Measurements from ENCODE around the gene SLC35B2. TPM values are rescaled to one million over a fixed set of nuclear protein-coding genes. Genes with fewer than 3 reads are reported as not detected.

The SLC35B2 gene
- total and polyA plus RNA-seq, 2 donors from 2014 or later: 45.1 to 49.5 TPM

DNA sequence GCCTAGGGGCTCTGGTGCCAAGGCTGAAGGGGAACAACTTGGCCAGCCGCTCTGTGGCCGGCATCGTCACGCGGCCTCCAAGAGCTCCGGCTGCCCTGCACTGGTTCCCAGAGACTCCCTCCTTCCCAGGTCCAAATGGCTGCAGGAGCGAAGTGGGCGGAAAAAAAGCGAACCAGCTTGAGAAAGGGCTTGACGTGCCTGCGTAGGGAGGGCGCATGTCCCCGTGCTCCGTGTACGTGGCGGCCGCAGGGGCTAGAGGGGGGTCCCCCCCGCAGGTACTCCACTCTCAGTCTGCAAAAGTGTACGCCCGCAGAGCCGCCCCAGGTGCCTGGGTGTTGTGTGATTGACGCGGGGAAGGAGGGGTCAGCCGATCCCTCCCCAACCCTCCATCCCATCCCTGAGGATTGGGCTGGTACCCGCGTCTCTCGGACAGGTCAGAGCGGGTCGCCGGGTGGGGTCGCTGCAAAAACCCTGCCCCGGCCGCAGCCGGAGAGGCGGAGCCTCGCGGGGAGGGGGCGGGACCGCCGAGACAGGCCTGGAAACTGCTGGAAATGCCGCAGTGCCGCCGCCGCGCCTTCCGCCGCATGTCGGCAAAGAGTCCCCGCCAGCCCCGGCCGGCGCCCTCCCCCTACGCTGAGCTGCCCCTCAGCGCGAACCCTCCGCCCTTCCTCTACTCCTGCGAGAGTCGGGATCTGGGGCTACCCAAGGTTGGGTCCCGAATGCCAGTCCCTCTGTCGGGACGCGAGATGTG, 11.2 kb downstream of the SLC35B2 start:
- intact Hi-C loops (cut with DNase I): no loop called here
- peaks cover 0 to 10% (median 0%) of the 10 kb centered on the region in 3 donors for H3K4me1 ChIP-seq (ENCODE audit: control insufficient read depth in 2 of 3, insufficient read depth in 2 of 3, low read depth in 1 of 3, low read length in 3 of 3)
- peak overlapping the region; percentile 99 to 100 for H3K27ac ChIP-seq (ENCODE audit: low read depth in 2 of 2, low read length in 2 of 2)
- DNase-seq (peak; percentile 92 to 97 (median 94)), FAIRE-seq (no peak)
- peak overlapping the region; percentile 97 to 100 (median 100) for H3K9ac ChIP-seq (ENCODE audit: low read length in 3 of 3)
- TF ChIP-seq, protein P1, sequence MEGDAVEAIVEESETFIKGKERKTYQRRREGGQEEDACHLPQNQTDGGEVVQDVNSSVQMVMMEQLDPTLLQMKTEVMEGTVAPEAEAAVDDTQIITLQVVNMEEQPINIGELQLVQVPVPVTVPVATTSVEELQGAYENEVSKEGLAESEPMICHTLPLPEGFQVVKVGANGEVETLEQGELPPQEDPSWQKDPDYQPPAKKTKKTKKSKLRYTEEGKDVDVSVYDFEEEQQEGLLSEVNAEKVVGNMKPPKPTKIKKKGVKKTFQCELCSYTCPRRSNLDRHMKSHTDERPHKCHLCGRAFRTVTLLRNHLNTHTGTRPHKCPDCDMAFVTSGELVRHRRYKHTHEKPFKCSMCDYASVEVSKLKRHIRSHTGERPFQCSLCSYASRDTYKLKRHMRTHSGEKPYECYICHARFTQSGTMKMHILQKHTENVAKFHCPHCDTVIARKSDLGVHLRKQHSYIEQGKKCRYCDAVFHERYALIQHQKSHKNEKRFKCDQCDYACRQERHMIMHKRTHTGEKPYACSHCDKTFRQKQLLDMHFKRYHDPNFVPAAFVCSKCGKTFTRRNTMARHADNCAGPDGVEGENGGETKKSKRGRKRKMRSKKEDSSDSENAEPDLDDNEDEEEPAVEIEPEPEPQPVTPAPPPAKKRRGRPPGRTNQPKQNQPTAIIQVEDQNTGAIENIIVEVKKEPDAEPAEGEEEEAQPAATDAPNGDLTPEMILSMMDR (IDR thresholded peaks at IDR 0.05; ENCODE audit: borderline replicate concordance, extremely low read depth, insufficient read depth): peak; percentile 14
- H3K9me3 ChIP-seq (ENCODE audit: control insufficient read depth in 2 of 3, insufficient read depth in 1 of 3, low read length in 3 of 3): no peaks in the 10 kb centered on the region
- H3K27me3 ChIP-seq (ENCODE audit: control insufficient read depth, insufficient read depth, low read length): no peaks in the 10 kb centered on the region
- H3K36me3 ChIP-seq (ENCODE audit: control insufficient read depth in 2 of 3, insufficient read depth in 3 of 3, low read length in 3 of 3): peaks cover 9 to 26% (median 18%) of the 10 kb centered on the region in 3 donors
- peak overlapping the region; percentile 97 to 100 (median 99) for H3K4me3 ChIP-seq (ENCODE audit: low read length in 3 of 3)

DNA sequence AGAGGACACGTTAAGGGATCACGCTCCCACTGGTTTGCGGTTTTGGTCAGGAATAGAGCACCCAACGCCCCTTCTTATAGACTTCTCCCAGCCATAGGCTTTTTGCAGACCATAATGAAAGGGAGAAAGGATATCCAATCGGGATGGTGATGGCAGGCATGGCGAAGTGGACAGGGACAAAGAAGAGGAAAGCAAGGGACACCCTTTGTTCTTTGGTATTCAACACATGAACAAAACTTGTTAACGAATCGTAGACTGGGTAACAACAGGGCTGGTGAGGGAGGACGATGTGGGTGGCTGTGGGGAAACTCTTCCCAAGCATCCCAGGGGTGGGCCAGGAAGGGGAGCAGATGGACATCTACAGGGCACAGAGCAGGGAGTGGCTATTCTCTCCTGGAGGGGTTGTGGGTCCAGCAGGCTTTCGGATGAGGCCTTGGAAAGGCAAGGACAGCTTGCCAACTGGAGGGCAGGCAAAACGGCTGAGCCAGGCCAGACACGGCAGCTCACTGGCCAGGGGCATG, 11.9 kb downstream of the SLC35B2 start:
- Histone ChIP-seq H3K4me1 (ENCODE audit: control insufficient read depth in 2 of 3, insufficient read depth in 2 of 3, low read depth in 1 of 3, low read length in 3 of 3) (peaks cover 0 to 10% (median 0%) of the 10 kb centered on the region in 3 donors), H3K9ac (ENCODE audit: low read length in 3 of 3) (peak overlapping the region in 2 of 3 donors; percentile 45 to 100), H3K27me3 (ENCODE audit: control insufficient read depth, insufficient read depth, low read length) (no peaks in the 10 kb centered on the region), H3K9me3 (ENCODE audit: control insufficient read depth in 2 of 3, insufficient read depth in 1 of 3, low read length in 3 of 3) (no peaks in the 10 kb centered on the region), H3K4me3 (ENCODE audit: low read length in 3 of 3) (peak overlapping the region in 2 of 3 donors; percentile 41 to 100), H3K27ac (ENCODE audit: low read depth in 2 of 2, low read length in 2 of 2) (peak overlapping the region; percentile 99 to 100), H3K36me3 (ENCODE audit: control insufficient read depth in 2 of 3, insufficient read depth in 3 of 3, low read length in 3 of 3) (peaks cover 3 to 19% (median 14%) of the 10 kb centered on the region in 3 donors)
- intact Hi-C loops (cut with DNase I): no loop called here
- DNase-seq (no peak), FAIRE-seq (no peak)
- TF ChIP-seq, protein P1 (IDR thresholded peaks at IDR 0.05; ENCODE audit: borderline replicate concordance, extremely low read depth, insufficient read depth): no peak

DNA sequence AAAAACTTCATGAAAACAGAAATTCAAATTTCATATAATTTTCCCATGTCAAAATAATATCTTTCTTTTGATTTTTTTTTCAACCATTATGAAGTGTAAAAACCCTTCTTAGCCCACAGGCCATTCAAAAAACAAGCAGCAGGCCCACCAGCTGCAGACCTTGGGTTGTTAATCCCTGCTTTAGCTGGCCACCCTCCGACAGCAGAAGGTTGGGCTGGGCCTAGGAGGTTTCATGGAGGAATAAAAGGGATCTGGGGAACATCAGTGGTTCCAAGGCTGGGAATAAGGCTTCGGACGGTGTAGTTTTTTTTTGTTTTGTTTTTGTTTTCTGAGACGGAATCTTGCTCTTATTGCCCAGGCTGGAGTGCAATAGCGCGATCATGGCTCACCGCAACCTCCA, 14.0 kb downstream of the SLC35B2 start:
- DNase-seq: no peak
- intact Hi-C loops (cut with DNase I): no loop called here
- no peak for FAIRE-seq
- Histone ChIP-seq H3K4me1 (ENCODE audit: control insufficient read depth in 2 of 3, insufficient read depth in 2 of 3, low read depth in 1 of 3, low read length in 3 of 3) (peaks cover 0 to 5% (median 0%) of the 10 kb centered on the region in 3 donors), H3K27me3 (ENCODE audit: control insufficient read depth, insufficient read depth, low read length) (no peaks in the 10 kb centered on the region), H3K9me3 (ENCODE audit: control insufficient read depth in 2 of 3, insufficient read depth in 1 of 3, low read length in 3 of 3) (no peaks in the 10 kb centered on the region), H3K36me3 (ENCODE audit: control insufficient read depth in 2 of 3, insufficient read depth in 3 of 3, low read length in 3 of 3) (peaks cover 0 to 2% (median 0%) of the 10 kb centered on the region in 3 donors), H3K4me3 (ENCODE audit: low read length in 3 of 3) (no peak overlapping the region), H3K9ac (ENCODE audit: low read length in 3 of 3) (no peak overlapping the region), H3K27ac (ENCODE audit: low read depth in 2 of 2, low read length in 2 of 2) (no peak overlapping the region)
- TF ChIP-seq, protein P1 (IDR thresholded peaks at IDR 0.05; ENCODE audit: borderline replicate concordance, extremely low read depth, insufficient read depth): no peak
